ENCODE measurements around the gene ERBB4. TPM values are rescaled to one million over a fixed set of nuclear protein-coding genes. Genes with fewer than 3 reads are reported as not detected.

ERBB4 gene
- total RNA-seq, 1 experiment from 2014 or later: 0.04 TPM

DNA sequence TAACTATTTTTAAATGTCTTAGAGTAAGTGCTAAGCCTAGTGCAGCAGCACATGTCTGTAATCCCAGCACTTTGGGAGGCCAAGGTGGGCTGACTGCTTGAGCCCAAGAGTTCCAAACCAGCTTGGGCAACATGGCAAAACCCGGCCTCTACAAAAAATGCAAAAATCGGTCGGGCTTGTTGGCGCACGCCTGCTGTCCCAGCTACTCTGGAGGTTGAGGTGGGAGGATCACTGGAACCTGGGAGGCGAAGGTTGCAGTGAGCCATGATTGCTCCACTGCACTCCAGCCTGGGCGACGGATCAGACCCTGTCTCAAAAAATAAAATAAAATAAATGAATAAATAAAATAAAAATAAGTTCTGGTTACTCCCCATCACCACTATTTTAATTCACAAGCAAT is 783.4 kb downstream of the ERBB4 start:
- H3T11ph ChIP-seq (ENCODE audit: low read length): no peak overlapping the region
- no peak overlapping the region for H3K14ac ChIP-seq (ENCODE audit: insufficient read depth, low read length)
- H4K91ac ChIP-seq (ENCODE audit: insufficient read length, low read depth, low read length): no peak overlapping the region
- no CpG with 5 or more reads among the region's 8 CpGs for WGBS (ENCODE audit: extremely low coverage, insufficient read length, low lambda C conversion rate)
- H3K4ac ChIP-seq (ENCODE audit: low read depth, low read length): no peak overlapping the region
- no peaks in the 10 kb centered on the region for H3K9me3 Mint-ChIP-seq
- H3K23me2 ChIP-seq (ENCODE audit: insufficient read length, low read depth, low read length, poor library complexity, severe bottlenecking): no peaks in the 10 kb centered on the region
- no peak overlapping the region for H2AK5ac ChIP-seq (ENCODE audit: insufficient read length, low read length)
- no peaks in the 10 kb centered on the region for H3K4me1 ChIP-seq (ENCODE audit: insufficient read depth, low read length)
- no peaks in the 10 kb centered on the region for H4K20me1 ChIP-seq (ENCODE audit: control insufficient read depth, insufficient read depth, insufficient read length)
- H3K23ac ChIP-seq (ENCODE audit: insufficient read length, low read depth, low read length): no peak overlapping the region
- TF ChIP-seq, protein P1, sequence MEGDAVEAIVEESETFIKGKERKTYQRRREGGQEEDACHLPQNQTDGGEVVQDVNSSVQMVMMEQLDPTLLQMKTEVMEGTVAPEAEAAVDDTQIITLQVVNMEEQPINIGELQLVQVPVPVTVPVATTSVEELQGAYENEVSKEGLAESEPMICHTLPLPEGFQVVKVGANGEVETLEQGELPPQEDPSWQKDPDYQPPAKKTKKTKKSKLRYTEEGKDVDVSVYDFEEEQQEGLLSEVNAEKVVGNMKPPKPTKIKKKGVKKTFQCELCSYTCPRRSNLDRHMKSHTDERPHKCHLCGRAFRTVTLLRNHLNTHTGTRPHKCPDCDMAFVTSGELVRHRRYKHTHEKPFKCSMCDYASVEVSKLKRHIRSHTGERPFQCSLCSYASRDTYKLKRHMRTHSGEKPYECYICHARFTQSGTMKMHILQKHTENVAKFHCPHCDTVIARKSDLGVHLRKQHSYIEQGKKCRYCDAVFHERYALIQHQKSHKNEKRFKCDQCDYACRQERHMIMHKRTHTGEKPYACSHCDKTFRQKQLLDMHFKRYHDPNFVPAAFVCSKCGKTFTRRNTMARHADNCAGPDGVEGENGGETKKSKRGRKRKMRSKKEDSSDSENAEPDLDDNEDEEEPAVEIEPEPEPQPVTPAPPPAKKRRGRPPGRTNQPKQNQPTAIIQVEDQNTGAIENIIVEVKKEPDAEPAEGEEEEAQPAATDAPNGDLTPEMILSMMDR (conservative IDR thresholded peaks at IDR 0.05): no peak
- no peak overlapping the region for H3K4me2 ChIP-seq (ENCODE audit: insufficient read depth, insufficient read length, low read length)
- H3K79me2 ChIP-seq (ENCODE audit: insufficient read depth, low read length): no peaks in the 10 kb centered on the region
- H3K27ac ChIP-seq (ENCODE audit: insufficient read length, low read depth, low read length): no peak overlapping the region
- DNase-seq: no peak
- no peak overlapping the region for H3K4me3 Mint-ChIP-seq
- no peak overlapping the region for H3K9ac ChIP-seq (ENCODE audit: extremely low read depth, insufficient read length, low read length)
- H3K79me1 ChIP-seq (ENCODE audit: insufficient read depth, low read depth, low read length, poor library complexity, severe bottlenecking): no peaks in the 10 kb centered on the region
- H3K18ac ChIP-seq (ENCODE audit: insufficient read length, low read depth, low read length): no peak overlapping the region
- H4K5ac ChIP-seq (ENCODE audit: insufficient read length, low read depth, low read length): no peak overlapping the region
- no peak overlapping the region for H2BK15ac ChIP-seq (ENCODE audit: low read depth, low read length)
- no peak overlapping the region for H3K27ac Mint-ChIP-seq
- no peaks in the 10 kb centered on the region for H3K9me3 ChIP-seq (ENCODE audit: control insufficient read depth, low read depth, low read length)
- no peak overlapping the region for H2BK120ac ChIP-seq (ENCODE audit: low read depth, low read length, poor library complexity, severe bottlenecking)
- no peak overlapping the region for H2AFZ ChIP-seq (ENCODE audit: low read length)
- H4K8ac ChIP-seq (replicated peaks; ENCODE audit: insufficient read length, low read depth, low read length): no peak overlapping the region
- H3K56ac ChIP-seq (ENCODE audit: insufficient read length, low read depth, low read length): no peak overlapping the region
- H2BK12ac ChIP-seq (ENCODE audit: insufficient read length, low read depth, low read length): no peak overlapping the region
- H3K27me3 ChIP-seq (ENCODE audit: insufficient read depth, low read length): no peaks in the 10 kb centered on the region
- H2BK5ac ChIP-seq (ENCODE audit: insufficient read length, low read length): no peak overlapping the region
- no peaks in the 10 kb centered on the region for H3K27me3 Mint-ChIP-seq (ENCODE audit: low read depth)
- no peak overlapping the region for H2BK20ac ChIP-seq (ENCODE audit: low read depth, low read length, poor library complexity, severe bottlenecking)
- H3K36me3 Mint-ChIP-seq (ENCODE audit: insufficient read depth in 1 of 3, low read depth in 3 of 3): no peaks in the 10 kb centered on the region
- H3K4me1 Mint-ChIP-seq: no peaks in the 10 kb centered on the region

Data from H9 (cell line).